CD1c-positive myeloid dendritic cell (primary cell): ENCODE results near the gene FBXW8.

Experiments
- DNase-seq: peaks from one replicate; pipeline ENCODE4 v3.0.0-alpha.2; 2016; ENCODE audit errors: extremely low spot score

The FBXW8 gene

GRCh38 chr12:117037289-117038022 is 126.7 kb downstream of the FBXW8 start:
- DNase-seq: no peak

- no peak for DNase-seq
These were observed 127.4 kb downstream of the FBXW8 start for GRCh38 chr12:117038023-117038680.

DNA sequence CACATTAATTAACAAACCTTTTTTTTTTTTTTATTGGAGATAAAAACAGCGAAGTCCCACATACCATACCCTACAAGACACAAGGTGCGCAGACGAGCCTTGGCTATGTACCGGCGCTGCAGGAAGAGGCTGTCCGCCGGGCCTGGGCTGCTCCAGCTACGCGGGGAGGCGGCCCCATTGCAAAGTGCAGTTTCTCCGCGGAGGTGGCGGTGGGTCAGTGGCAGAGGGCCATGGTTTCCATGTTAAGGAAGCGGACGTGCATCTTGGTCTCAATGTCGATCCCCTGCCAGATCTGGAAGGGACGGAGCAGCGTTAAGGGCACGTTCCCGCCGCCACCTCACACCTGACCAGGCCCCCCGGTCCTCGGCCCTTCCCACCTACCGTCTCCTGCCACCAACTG is 128.2 kb downstream of the FBXW8 start:
- no peak for DNase-seq

DNA sequence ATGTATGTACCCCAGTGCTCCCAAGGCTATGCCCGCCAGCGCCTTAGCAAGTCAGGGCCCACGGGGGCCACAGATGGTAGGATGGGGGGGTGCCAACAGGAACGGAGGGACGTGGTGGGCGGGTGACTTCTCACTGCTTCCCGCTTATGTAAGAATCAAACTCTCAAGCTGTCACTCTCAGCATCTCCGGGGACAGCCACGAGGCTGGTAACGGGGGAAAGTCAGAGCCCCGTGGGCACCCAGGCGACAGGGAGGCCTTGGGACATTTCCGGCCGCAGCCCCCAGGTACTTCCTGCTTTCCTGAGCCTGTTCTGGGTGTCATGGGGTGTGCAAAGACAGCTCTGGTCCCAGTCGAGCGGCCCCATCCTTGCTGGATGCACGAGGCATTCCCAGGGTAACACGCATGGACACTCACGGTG is 129.2 kb downstream of the FBXW8 start:
- no peak for DNase-seq

- DNase-seq: no peak
These were observed 129.7 kb downstream of the FBXW8 start for GRCh38 chr12:117040496-117040895.

GRCh38 chr12:117041798-117042170 is 131.0 kb downstream of the FBXW8 start:
- no peak for DNase-seq

DNA sequence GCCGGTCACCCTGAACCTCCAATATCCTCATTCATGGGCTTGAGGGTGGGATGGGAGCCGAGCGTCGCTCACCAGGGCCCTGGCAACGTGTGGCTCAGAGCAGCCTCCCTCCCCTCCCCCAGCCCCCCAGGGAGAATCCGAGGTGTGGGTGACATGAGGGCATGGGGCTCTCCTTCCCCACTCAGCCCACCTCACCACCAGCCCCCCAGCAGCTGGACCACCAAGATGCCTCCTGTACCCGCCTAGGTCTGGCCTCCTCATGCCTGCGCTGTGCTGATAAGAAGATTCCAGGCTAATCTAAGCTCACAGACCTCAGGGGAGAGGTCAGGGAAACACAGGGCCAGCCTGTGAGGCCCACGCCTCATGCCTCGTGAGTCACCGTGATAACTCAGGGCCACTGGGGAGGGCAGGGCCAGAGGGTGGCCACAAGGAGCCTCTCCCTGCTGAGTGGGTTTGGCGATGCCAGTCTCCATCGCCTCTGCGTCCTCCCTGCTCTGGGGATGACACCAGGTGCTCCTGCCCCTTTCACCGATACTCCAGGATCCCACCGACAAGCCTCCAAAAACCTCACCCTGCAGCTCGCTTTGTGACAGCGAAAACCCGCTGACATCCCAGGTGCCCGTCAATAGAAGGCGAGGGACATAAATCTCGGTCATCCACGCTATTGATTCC is 131.6 kb downstream of the FBXW8 start:
- DNase-seq: no peak

DNA sequence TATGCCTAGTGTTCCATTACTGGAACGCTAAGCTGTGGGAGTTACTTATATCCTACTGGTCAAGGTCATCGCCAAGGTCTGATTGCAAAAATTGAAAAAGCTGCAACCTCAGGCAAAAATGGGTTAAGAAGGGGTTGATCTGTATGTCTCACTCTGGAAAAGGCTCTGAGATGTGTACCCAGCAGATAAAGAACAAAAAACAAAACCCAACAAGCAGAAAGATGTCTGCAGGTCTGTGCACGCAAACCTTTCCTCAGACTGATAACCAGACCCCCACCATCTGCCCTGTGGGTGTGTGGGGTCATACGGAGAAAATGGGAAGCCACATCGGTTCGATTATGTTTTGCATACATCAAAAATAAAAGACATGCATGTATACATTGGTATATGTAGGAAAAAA is 132.1 kb downstream of the FBXW8 start:
- DNase-seq: no peak

DNA sequence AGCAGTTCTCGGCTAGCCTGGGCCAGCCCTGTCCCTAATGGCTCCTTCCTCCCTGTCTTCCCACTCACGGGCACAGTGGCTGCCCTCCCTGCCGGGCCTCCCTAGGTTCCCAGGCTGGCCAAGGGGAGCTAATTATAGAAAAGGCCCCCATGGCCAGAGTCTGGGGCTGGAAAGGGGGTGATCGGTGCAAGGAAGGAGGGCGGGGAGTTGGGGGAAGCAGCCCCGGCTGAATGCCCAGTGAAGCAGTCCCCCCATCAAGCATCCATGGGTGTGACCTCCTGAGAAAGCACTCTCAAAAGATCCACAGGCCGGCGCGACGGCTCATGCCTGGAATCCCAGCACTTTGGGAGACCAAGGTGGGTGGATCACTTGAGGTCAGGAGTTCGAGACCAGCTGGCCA is 133.6 kb downstream of the FBXW8 start:
- DNase-seq: no peak

GRCh38 chr12:117044790-117045159 is 134.0 kb downstream of the FBXW8 start:
- DNase-seq: no peak

GRCh38 chr12:117045160-117046010 is 134.6 kb downstream of the FBXW8 start:
- DNase-seq: no peak

DNA sequence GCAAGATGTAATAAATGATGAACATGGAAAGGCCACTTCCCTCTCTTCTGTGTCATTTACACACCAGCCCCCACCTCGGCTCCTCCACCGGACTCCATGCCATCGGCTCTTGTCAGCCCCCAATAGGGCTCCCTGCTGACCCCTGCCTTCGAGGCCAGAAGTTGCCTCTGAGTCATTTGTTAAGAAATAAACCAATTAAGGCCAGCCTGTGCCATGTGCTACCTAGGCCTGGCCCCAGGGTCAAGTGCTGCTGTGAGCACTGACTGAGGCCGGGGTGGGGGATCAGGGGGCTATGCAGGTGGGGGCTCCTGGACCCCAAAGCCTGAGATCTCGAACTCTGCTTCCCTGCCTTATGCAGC is 135.2 kb downstream of the FBXW8 start:
- no peak for DNase-seq

DNA sequence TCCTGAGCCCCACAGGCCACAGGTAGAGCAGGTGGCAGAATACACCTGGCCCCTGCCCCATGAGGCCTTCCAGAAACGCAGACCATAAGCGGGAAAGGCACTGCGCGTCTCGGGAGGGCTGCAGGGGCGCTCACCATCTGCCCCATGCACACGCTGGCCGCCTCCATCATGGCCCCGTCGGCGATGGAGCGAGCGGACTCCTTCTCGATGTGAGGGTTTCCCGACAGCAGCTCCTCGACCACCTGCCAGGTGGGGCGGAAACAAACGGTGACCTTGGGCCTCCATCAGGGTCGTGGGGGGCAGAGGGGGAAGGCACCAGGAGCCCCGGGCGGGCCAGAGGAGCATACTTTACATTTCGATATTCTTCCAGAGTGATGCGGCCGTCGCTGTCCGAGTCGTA is 135.7 kb downstream of the FBXW8 start:
- no peak for DNase-seq

GRCh38 chr12:117046861-117047530 is 136.2 kb downstream of the FBXW8 start:
- no peak for DNase-seq

DNA sequence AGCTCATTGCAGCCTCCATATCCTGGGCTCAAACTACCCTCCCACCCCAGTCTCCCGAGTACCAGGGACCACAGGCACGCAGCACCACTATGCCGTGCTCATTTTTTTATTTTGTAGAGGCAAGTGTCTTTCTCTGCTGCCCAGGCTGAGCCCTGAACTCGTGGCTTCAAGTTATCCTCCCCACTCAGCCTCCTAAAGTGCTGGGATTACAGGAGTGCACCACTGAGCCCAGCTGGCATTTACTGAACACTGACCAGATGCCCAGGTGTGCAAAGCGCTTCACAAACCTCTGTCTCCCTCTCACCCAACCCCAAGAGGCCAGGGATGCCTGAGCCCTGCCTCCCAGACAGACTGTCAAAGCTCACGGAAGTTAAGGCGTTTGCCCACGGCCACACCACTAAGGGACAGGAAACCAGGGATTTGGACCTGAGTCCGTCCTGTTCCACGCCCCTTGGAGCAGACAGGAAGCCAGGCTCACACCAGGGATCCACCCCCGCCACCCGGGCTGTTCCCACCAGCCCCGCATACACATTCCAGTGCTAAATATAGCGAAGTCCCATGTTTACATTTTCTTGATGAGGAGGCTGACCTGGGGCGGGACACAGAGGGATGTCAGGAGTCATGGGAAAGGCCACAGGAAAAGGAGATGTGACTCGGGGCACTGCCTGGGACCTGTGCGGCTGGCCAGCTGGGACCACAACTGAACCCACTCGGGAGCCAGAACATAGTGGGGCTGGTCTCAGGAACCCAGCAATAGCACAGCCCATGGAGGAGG is 137.2 kb downstream of the FBXW8 start:
- DNase-seq: no peak

GRCh38 chr12:117048585-117048904 is 137.8 kb downstream of the FBXW8 start:
- DNase-seq: no peak

DNA sequence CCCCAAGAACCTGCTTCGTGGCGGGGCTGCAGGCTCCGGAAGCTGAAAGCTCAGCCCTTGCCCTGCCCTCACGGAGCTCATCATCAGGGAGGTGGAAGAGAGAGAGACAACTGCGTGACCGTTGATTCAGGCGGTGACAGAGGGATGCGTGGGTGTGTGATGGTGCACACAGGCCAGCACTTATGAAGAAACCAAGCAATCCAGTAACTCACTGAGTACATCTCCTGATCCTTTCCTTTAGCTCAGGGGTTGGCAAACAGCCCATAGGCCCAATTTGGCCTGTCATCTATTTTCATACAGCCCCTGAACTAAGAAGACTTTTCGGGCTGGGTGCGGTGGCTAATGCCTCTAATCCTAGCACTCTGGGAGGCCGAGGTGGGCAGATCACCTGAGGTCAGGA is 138.5 kb downstream of the FBXW8 start:
- DNase-seq: no peak

GRCh38 chr12:117050060-117050459 is 139.3 kb downstream of the FBXW8 start:
- no peak for DNase-seq

GRCh38 chr12:117051380-117051779 is 140.6 kb downstream of the FBXW8 start:
- DNase-seq: no peak

- no peak for DNase-seq
These were observed 141.8 kb downstream of the FBXW8 start for GRCh38 chr12:117052386-117053049.

- DNase-seq: no peak
These were observed 142.3 kb downstream of the FBXW8 start for GRCh38 chr12:117053050-117053400.
